Skeletal muscle tissue (tissue), 4 donors: ENCODE results near the gene RIMBP2. TPM values are rescaled to one million over a fixed set of nuclear protein-coding genes. Genes with fewer than 3 reads are reported as not detected.
"Not testable (repeated sequence)": the region's sequence is repeated elsewhere in the genome, so short reads cannot be mapped to it uniquely, and the experiment has no call there.

Source experiments
- H3K27ac ChIP-seq: one replicate; pipeline ENCODE4 v1.7.0; 2013; ENCODE audit warnings: mild to moderate bottlenecking, low read depth, low read length, inconsistent platforms
- H3K27me3 ChIP-seq, 3 donors: one replicate each; pipeline ENCODE4 v1.7.0; 2013; ENCODE audit warnings: low read length in 3 of 3; ENCODE audit not compliant: control insufficient read depth in 3 of 3, insufficient read depth in 3 of 3
- H3K36me3 ChIP-seq, 3 donors: one replicate each; pipeline ENCODE4 v1.7.0; 2013; ENCODE audit warnings: low read length in 3 of 3; ENCODE audit not compliant: control insufficient read depth in 3 of 3, insufficient read depth in 3 of 3
- H3K4me1 ChIP-seq, 3 donors: one replicate each; pipeline ENCODE4 v1.7.0; 2013; ENCODE audit warnings: low read length in 3 of 3, mild to moderate bottlenecking in 3 of 3; ENCODE audit not compliant: control insufficient read depth in 3 of 3, insufficient read depth in 3 of 3
- H3K4me3 ChIP-seq, 3 donors: one replicate each; pipeline ENCODE4 v1.7.0; 2013; ENCODE audit warnings: low read length in 3 of 3
- H3K9ac ChIP-seq, 3 donors: one replicate each; pipeline ENCODE4 v1.7.0; 2013; ENCODE audit warnings: low read length in 3 of 3, mild to moderate bottlenecking in 3 of 3, moderate library complexity in 2 of 3, low read depth in 1 of 3
- H3K9me3 ChIP-seq, 3 donors: one replicate each; pipeline ENCODE4 v1.7.0; 2013; ENCODE audit warnings: low read length in 3 of 3; ENCODE audit not compliant: control insufficient read depth in 3 of 3
- total RNA-seq: library from RNA; depleted of rRNA; stranded (reverse); fragments of >200 nt; gene quantifications from one replicate; pipeline ENCODE4 v1.2.3, GENCODE V29; 2014
- donor health status: Osteomylitis.

RIMBP2 gene
- total RNA-seq, 1 donor from 2014 or later, result 2.6 TPM

DNA sequence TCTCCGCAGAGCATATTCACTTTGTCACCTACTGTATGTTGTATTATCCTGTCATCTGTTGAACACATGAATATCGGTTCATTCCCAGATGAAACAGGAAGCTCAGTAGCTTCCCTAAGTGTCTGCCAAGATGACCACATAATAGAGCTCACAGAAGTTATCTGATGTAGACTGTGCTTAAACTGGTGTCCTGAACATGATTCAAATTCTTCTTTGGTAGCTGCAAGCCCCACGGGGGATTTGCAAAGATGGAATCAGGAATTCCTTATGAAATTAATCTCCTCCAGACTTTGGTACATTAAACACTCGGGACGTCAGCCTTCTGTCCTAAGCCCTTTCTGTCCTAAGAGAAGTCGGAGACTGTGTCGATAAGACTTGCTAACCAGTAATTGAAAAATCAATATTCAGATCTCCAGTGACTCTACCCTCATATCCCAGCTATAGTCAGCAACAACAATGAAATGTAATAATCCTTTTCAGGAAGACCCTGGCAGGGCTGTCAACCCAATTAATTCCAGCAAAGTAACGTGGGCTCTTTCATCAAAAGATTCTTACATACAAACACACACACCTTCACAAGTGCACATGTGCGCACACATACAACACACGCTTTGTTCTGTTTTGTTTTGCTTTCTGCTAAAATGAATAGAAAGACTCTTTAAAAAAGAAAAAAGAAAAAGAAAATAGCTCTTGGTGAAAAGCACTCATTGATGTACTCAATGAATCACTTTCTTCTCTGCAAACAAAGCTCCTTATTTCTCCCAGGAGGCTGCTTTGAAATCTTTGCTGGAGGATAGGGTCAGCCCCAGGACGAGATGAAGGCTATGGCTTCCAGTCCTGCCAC is 127.2 kb downstream of the RIMBP2 start:
- Histone ChIP-seq H3K4me1 (no peaks in the 10 kb centered on the region), H3K27me3 (peaks cover 0 to 7% (median 0%) of the 10 kb centered on the region in 3 donors), H3K9me3 (peaks cover 0 to 3% (median 0%) of the 10 kb centered on the region in 3 donors), H3K4me3 (no peak overlapping the region), H3K9ac (no peak overlapping the region), H3K36me3 (no peaks in the 10 kb centered on the region), H3K27ac (no peak overlapping the region)

DNA sequence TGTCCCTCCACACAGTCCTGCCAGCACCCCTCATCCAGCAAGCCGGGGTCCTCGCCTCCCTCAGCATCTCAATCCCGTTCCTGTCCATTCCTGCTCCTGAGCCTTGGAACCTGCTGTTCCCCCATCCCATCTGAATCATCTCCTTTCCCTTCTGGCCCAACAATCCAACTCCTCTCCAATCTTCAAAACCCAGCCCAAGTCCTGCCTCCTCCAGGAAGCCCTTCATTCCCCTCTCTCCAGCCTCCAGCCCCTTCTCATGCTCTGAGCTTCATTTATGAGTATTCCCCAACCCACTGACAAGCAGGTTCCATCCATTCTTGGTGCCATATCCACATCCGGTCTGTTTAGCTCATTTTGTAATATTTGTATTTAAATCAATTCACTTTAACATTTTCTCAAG is 128.1 kb downstream of the RIMBP2 start:
- no peaks in the 10 kb centered on the region for H3K4me1 ChIP-seq
- H3K36me3 ChIP-seq, result no peaks in the 10 kb centered on the region
- H3K27me3 ChIP-seq, result peaks cover 0 to 7% (median 0%) of the 10 kb centered on the region in 3 donors
- H3K4me3 ChIP-seq, result no peak overlapping the region
- peaks cover 0 to 3% (median 0%) of the 10 kb centered on the region in 3 donors for H3K9me3 ChIP-seq
- no peak overlapping the region for H3K27ac ChIP-seq
- no peak overlapping the region for H3K9ac ChIP-seq

DNA sequence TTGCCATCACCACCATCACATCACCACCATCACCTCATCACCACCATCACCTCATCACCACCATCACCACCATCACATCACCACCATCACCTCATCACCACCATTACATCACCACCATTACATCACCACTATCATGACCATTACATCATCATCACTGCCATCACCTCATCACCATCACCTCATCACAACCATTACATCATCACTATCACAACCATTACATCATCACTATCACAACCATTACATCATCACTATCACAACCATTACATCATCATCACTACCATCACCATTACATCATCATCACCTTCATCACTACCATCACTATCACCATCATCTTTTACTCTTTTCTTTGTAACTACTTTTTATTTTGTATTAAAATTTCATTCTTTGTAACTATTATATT is 131.6 kb downstream of the RIMBP2 start:
- not testable (repeated sequence) for H3K9ac ChIP-seq, H3K4me3 ChIP-seq, H3K27me3 ChIP-seq, H3K9me3 ChIP-seq, H3K27ac ChIP-seq, H3K36me3 ChIP-seq, H3K4me1 ChIP-seq

DNA sequence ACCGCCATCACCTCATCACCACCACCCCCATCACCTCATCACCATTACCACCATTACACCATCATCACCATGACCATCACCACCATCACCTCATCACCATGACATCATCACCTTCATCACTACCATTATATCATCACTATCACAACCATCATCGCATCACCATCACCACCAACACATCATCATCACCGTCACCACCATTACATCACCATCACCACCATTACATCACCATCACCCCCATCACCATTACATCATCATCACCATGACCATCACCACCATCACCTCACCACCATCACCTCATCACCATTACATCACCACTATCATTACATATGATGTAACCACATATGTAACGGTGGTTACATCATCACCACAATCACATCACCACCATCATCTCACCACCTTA is 132.3 kb downstream of the RIMBP2 start:
- peaks cover 0 to 8% (median 0%) of the 10 kb centered on the region in 3 donors for H3K27me3 ChIP-seq
- no peaks in the 10 kb centered on the region for H3K36me3 ChIP-seq
- no peak overlapping the region for H3K4me3 ChIP-seq
- H3K4me1 ChIP-seq, result no peaks in the 10 kb centered on the region
- H3K9ac ChIP-seq, result no peak overlapping the region
- H3K27ac ChIP-seq, result no peak overlapping the region
- H3K9me3 ChIP-seq, result peaks cover 0 to 3% (median 0%) of the 10 kb centered on the region in 3 donors

DNA sequence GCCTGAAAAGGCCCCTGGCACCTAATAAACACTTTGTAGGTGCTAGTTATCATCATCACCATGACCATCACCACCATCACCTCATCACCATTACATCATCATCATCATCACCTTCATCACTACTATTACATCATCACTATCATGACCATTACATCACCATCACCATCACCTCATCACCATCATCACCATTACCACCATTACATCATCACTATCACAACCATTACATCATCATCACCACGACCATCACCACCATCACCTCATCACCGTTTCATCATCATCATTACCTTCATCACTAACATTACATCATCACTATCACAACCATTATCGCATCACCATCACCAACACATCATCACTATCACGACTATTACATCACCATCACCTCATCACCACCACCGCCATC is 132.8 kb downstream of the RIMBP2 start:
- Histone ChIP-seq H3K4me1 (no peaks in the 10 kb centered on the region), H3K27me3 (peaks cover 0 to 5% (median 0%) of the 10 kb centered on the region in 3 donors), H3K9me3 (peaks cover 0 to 3% (median 0%) of the 10 kb centered on the region in 3 donors), H3K9ac (no peak overlapping the region), H3K36me3 (no peaks in the 10 kb centered on the region), H3K4me3 (no peak overlapping the region), H3K27ac (no peak overlapping the region)

- Histone ChIP-seq H3K4me3 (no peak overlapping the region), H3K4me1 (no peaks in the 10 kb centered on the region), H3K9ac (no peak overlapping the region), H3K27me3 (peaks cover 0 to 4% (median under 1%) of the 10 kb centered on the region in 3 donors), H3K36me3 (no peaks in the 10 kb centered on the region), H3K9me3 (peaks cover 0 to 3% (median 0%) of the 10 kb centered on the region in 3 donors), H3K27ac (no peak overlapping the region)
Observed at GRCh38 chr12:130582286-130582685, 133.8 kb downstream of the RIMBP2 start.

DNA sequence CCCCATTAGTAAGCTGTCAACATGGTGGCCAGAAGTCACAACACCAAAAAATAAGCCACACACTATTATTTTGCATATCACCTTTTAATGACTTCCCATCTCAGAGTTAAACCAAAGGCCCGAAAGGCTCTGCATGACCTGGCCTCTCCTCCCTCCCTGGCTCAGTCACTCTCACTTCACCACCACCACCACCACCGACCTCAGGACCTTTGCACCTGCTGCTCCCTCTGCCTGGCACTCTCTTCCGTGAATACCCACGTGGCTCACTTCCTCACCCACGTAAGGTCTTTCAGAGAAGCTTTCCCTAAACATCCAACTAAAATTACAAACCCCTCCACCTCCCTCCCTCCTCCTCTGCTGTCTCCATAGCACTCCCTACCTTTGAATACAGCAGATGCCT is 134.3 kb downstream of the RIMBP2 start:
- Histone ChIP-seq H3K9me3 (peaks cover 0 to 3% (median 0%) of the 10 kb centered on the region in 3 donors), H3K36me3 (no peaks in the 10 kb centered on the region), H3K4me3 (no peak overlapping the region), H3K27me3 (peaks cover 0 to 7% (median 3%) of the 10 kb centered on the region in 3 donors), H3K9ac (no peak overlapping the region), H3K4me1 (no peaks in the 10 kb centered on the region), H3K27ac (no peak overlapping the region)

GRCh38 chr12:130579231-130579630 is 136.9 kb downstream of the RIMBP2 start:
- no peaks in the 10 kb centered on the region for H3K4me1 ChIP-seq
- no peak overlapping the region for H3K9ac ChIP-seq
- peaks cover 0 to 11% (median 3%) of the 10 kb centered on the region in 3 donors for H3K27me3 ChIP-seq
- H3K4me3 ChIP-seq, result no peak overlapping the region
- H3K36me3 ChIP-seq, result no peaks in the 10 kb centered on the region
- no peaks in the 10 kb centered on the region for H3K9me3 ChIP-seq
- H3K27ac ChIP-seq, result no peak overlapping the region

- Histone ChIP-seq H3K36me3 (no peaks in the 10 kb centered on the region), H3K9ac (no peak overlapping the region), H3K27ac (no peak overlapping the region), H3K4me1 (no peaks in the 10 kb centered on the region), H3K4me3 (no peak overlapping the region), H3K9me3 (no peaks in the 10 kb centered on the region), H3K27me3 (peaks cover 3 to 11% (median 3%) of the 10 kb centered on the region in 3 donors)
Observed at GRCh38 chr12:130577351-130577750, 138.7 kb downstream of the RIMBP2 start.

DNA sequence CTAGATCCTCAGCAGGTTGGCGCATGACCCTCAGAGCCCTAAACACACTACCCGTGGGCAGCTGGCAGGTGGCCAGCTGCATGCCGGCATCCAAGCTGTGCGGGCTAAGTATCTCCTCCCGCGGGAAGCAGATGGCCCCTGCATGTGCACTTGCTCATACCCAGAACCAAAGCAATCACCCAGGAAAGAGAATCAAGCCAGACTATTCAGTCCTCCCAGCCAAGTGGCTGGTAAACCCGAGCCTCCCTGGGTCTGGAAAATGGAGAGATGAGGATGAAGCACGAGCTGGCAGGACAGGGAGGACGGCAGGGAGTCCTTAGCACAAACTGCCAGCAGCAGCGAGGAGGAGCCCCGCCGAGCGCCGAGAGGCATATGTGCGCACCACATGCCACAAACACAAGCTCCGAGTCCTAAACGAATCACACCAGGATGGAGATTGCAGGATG is 139.7 kb downstream of the RIMBP2 start:
- H3K27ac ChIP-seq, result no peak overlapping the region
- H3K4me1 ChIP-seq, result no peaks in the 10 kb centered on the region
- H3K27me3 ChIP-seq, result peaks cover 3 to 11% (median 3%) of the 10 kb centered on the region in 3 donors
- H3K9ac ChIP-seq, result no peak overlapping the region
- no peak overlapping the region for H3K4me3 ChIP-seq
- H3K9me3 ChIP-seq, result no peaks in the 10 kb centered on the region
- H3K36me3 ChIP-seq, result no peaks in the 10 kb centered on the region
